B cell (primary cell): Measurements from ENCODE around the gene HSD17B12. TPM values are rescaled to one million over a fixed set of nuclear protein-coding genes. Genes with fewer than 3 reads are reported as not detected.

Experiments used
- ATAC-seq: fragments of 200-7000 bp; cut with Tn5 transposase; one replicate; pipeline ENCODE4 v1.10.0; 2021; ENCODE audit warnings: low read depth, mild to moderate bottlenecking, moderate number of reproducible peaks, moderate library complexity
- CTCF ChIA-PET: fragments of 350-600 bp; sonication (Branson Sonifier 250); formaldehyde crosslinking; loops from one replicate; lab custom pipeline; 2021; ENCODE audit warnings: antibody characterized with exemption, inconsistent platforms; lab: Charles Lee
- POLR2A ChIA-PET: fragments of 350-600 bp; sonication (Branson Sonifier 250); formaldehyde crosslinking; loops from one replicate; lab custom pipeline; 2021; ENCODE audit warnings: antibody characterized with exemption; lab: Charles Lee
- DNase-seq: peaks from one replicate; pipeline ENCODE4 v3.0.0; 2013
- H2AFZ ChIP-seq: 2 replicates; pipeline ENCODE4 v1.6.1; 2012; ENCODE audit warnings: mild to moderate bottlenecking, low read depth, low read length; ENCODE audit not compliant: insufficient read depth, poor library complexity, severe bottlenecking
- H3K27ac ChIP-seq, 2 donors: 1 replicate in 1 of 2; 2 replicates in 1 of 2; pipeline ENCODE4 v1.5.1; 2012 to 2013; ENCODE audit warnings: low read length in 2 of 2, mild to moderate bottlenecking in 2 of 2, moderate library complexity in 1 of 2
- H3K27me3 ChIP-seq, 4 experiments: fragments of 200-600 bp in 1 of 4; sonication (generic) in 1 of 4; replicated peaks in 1 of 4; 1 replicate in 2 of 4; 2 replicates in 2 of 4; pipeline versions ENCODE4 v1.6.1 to v1.7.0; 2013 to 2016; ENCODE audit warnings: low read length in 3 of 4, mild to moderate bottlenecking in 2 of 4, mixed read lengths in 1 of 4, moderate library complexity in 1 of 4; ENCODE audit not compliant: insufficient read depth in 4 of 4, control insufficient read depth in 3 of 4; ENCODE audit errors: control extremely low read depth in 1 of 4
- H3K36me3 ChIP-seq, 2 experiments: replicated peaks in 1 of 2; 1 replicate in 1 of 2; 2 replicates in 1 of 2; pipeline versions ENCODE4 v1.6.1 to v1.7.1; 2013; ENCODE audit warnings: low read length in 1 of 2; ENCODE audit not compliant: insufficient read depth in 2 of 2, control insufficient read depth in 1 of 2; ENCODE audit errors: control extremely low read depth in 1 of 2, extremely low read depth in 1 of 2
- H3K4me1 ChIP-seq, 2 donors: fragments of 200-600 bp in 1 of 2; sonication (generic) in 1 of 2; 1 replicate in 1 of 2; 2 replicates in 1 of 2; pipeline versions ENCODE4 v1.5.1 to v1.6.1; 2013 to 2017; ENCODE audit warnings: low read length in 2 of 2; ENCODE audit not compliant: control insufficient read depth in 2 of 2, insufficient read depth in 2 of 2
- H3K4me2 ChIP-seq: replicated peaks from 2 replicates; pipeline ENCODE3; 2012; ENCODE audit warnings: mild to moderate bottlenecking, low read depth, low read length; ENCODE audit not compliant: poor library complexity, severe bottlenecking
- H3K4me3 ChIP-seq, 5 experiments: fragments of 200-600 bp in 1 of 5; sonication (generic) in 1 of 5; 1 replicate in 3 of 5; 2 replicates in 2 of 5; pipeline versions ENCODE4 v1.5.1 to v1.7.0; 2011 to 2016; ENCODE audit warnings: low read length in 4 of 5, mild to moderate bottlenecking in 4 of 5, low read depth in 2 of 5, control low read depth in 1 of 5, moderate library complexity in 1 of 5; ENCODE audit not compliant: insufficient read depth in 1 of 5; ENCODE audit errors: control extremely low read depth in 1 of 5, extremely low read depth in 1 of 5
- H3K79me2 ChIP-seq: fragments of 200-600 bp; sonication (generic); one replicate; pipeline ENCODE4 v1.6.0; 2016; ENCODE audit warnings: low read length; ENCODE audit not compliant: control insufficient read depth, insufficient read depth
- H3K9ac ChIP-seq: fragments of 200-600 bp; sonication (generic); 2 replicates; pipeline ENCODE4 v1.6.1; 2017; ENCODE audit warnings: mild to moderate bottlenecking, low read length, moderate library complexity
- H3K9me3 ChIP-seq, 3 donors: one replicate each; pipeline versions ENCODE4 v1.6.1 to v1.7.1; 2013; ENCODE audit warnings: low read length in 2 of 3; ENCODE audit not compliant: control insufficient read depth in 2 of 3, insufficient read depth in 1 of 3; ENCODE audit errors: control extremely low read depth in 1 of 3
- H4K20me1 ChIP-seq: 2 replicates; pipeline ENCODE4 v1.6.0; 2012; ENCODE audit warnings: mild to moderate bottlenecking, low read length; ENCODE audit not compliant: insufficient read depth, control insufficient read depth, poor library complexity, severe bottlenecking
- H3K27ac Mint-ChIP-seq: one replicate; pipeline ENCODE4 v1.8.0; 2021; ENCODE audit warnings: mixed read lengths
- H3K27me3 Mint-ChIP-seq: one replicate; pipeline ENCODE4 v1.8.0; 2021; ENCODE audit warnings: mixed read lengths
- H3K4me1 Mint-ChIP-seq: one replicate; pipeline ENCODE4 v1.8.0; 2021; ENCODE audit warnings: mixed read lengths
- H3K4me3 Mint-ChIP-seq: one replicate; pipeline ENCODE4 v1.8.0; 2021; ENCODE audit warnings: mixed read lengths
- H3K9me3 Mint-ChIP-seq: one replicate; pipeline ENCODE4 v1.8.0; 2022; ENCODE audit warnings: mixed read lengths; ENCODE audit not compliant: insufficient read depth
- EZH2 ChIP-seq: IDR thresholded peaks from 2 replicates; pipeline ENCODE4 v1.6.1; 2012; ENCODE audit warnings: borderline replicate concordance, low read depth, mild to moderate bottlenecking, moderate library complexity, low read length; ENCODE audit not compliant: insufficient read depth, poor library complexity, severe bottlenecking
- WGBS: methylation state at CpG from one replicate; pipeline ENCODE4 v1.1.5; 2013; ENCODE audit warnings: missing lambda C conversion rate; ENCODE audit not compliant: insufficient coverage; 5-methylcytosine and 5-hydroxymethylcytosine counted together
- intact Hi-C: fragments of 100-400 bp; cut with micrococcal nuclease; formaldehyde crosslinking; loops from one replicate; pipeline ENCODE4 v1.10.0; 2022
- polyA plus RNA-seq: library from polyadenylated mRNA; depleted of rRNA; stranded (reverse); fragments of >200 nt; gene quantifications from 2 replicates; pipeline ENCODE4 v1.2.3, GENCODE V29; 2012
- total RNA-seq, 2 donors: library from RNA; stranded (reverse); fragments of 120-200 nt in 1 of 2; gene quantifications; 1 replicate in 1 of 2; 2 replicates in 1 of 2; pipeline versions ENCODE4 v1.2.3 to v1.2.4, GENCODE V29; 2013 to 2022
- TF ChIP-seq, protein P1 (sequence below): fragments of 200-600 bp; IDR thresholded peaks from one replicate; pipeline ENCODE4 v1.8.0; 2022; ENCODE audit warnings: antibody characterized with exemption, mild to moderate bottlenecking

The HSD17B12 gene
- total and polyA plus RNA-seq, 2 donors (not counting 1 experiment from before 2014, with no cell fraction given) = 13.1 to 34.6 TPM

DNA sequence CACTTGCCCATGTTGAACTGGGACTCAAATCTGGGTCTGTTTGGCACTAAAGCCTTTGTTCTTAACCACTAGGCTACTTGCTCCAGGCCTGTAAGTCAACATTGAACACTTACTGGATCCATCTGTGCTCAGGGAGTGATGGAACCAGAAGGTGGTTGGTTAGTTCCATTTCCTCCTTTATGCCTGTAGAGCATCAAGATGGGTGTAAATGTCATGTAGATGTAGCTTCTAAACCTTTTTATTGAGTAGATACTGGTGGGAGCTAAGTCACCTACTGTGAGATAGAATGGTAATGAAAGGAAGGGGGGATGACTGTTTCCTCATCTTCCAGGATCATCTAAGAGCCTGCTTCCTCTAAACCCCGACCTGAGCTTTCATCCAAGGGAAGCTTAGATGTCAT, 161.5 kb downstream of the HSD17B12 start:
- H4K20me1 ChIP-seq = no peaks in the 10 kb centered on the region
- no peak for TF ChIP-seq EZH2
- TF ChIP-seq, protein P1, sequence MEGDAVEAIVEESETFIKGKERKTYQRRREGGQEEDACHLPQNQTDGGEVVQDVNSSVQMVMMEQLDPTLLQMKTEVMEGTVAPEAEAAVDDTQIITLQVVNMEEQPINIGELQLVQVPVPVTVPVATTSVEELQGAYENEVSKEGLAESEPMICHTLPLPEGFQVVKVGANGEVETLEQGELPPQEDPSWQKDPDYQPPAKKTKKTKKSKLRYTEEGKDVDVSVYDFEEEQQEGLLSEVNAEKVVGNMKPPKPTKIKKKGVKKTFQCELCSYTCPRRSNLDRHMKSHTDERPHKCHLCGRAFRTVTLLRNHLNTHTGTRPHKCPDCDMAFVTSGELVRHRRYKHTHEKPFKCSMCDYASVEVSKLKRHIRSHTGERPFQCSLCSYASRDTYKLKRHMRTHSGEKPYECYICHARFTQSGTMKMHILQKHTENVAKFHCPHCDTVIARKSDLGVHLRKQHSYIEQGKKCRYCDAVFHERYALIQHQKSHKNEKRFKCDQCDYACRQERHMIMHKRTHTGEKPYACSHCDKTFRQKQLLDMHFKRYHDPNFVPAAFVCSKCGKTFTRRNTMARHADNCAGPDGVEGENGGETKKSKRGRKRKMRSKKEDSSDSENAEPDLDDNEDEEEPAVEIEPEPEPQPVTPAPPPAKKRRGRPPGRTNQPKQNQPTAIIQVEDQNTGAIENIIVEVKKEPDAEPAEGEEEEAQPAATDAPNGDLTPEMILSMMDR = no peak
- no peaks in the 10 kb centered on the region for H3K9me3 ChIP-seq
- WGBS = no CpG with 5 or more reads among the region's 1 CpG
- no peak overlapping the region for H2AFZ ChIP-seq
- intact Hi-C loops = no loop called here
- ChIA-PET CTCF (interaction anchor here (3.4 kb wide), 1 partner anchor 10 kb away, joined by 16 read pairs; no protein-coding TSS in a partner anchor), POLR2A (no interaction called here)
- no peak for DNase-seq
- H3K27me3 Mint-ChIP-seq = no peaks in the 10 kb centered on the region
- H3K4me1 ChIP-seq = no peaks in the 10 kb centered on the region
- ATAC-seq = no peak
- no peaks in the 10 kb centered on the region for H3K79me2 ChIP-seq
- H3K27ac Mint-ChIP-seq = no peak overlapping the region
- no peaks in the 10 kb centered on the region for H3K27me3 ChIP-seq
- no peak overlapping the region for H3K4me2 ChIP-seq
- no peak overlapping the region for H3K4me3 ChIP-seq
- no peak overlapping the region for H3K4me3 Mint-ChIP-seq
- H3K36me3 ChIP-seq = peaks cover 8 to 10% of the 10 kb centered on the region in 2 experiments
- H3K9me3 Mint-ChIP-seq = no peaks in the 10 kb centered on the region
- H3K4me1 Mint-ChIP-seq = no peaks in the 10 kb centered on the region
- H3K9ac ChIP-seq = no peak overlapping the region
- no peak overlapping the region for H3K27ac ChIP-seq

DNA sequence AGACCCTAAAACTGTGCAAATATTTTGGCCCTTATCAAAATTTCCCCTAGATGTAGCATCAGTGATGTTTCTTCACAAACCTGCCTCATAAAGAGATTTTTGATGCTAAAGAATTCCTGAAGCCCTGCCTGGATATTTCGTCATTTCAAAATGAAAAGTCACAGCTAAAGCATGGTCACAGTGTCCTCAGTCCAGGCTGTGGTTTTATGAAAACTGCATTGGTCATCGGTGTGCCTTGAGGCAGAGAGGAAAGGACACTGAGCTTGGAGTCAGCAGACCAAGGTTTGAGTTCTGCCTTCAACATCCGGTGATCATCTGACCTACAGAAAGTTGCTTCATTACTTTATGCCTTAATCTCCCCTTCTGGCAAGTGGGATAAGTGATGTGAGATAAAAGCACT, 165.3 kb downstream of the HSD17B12 start:
- intact Hi-C loops = no loop called here

More for the DNA sequence above, 165.3 kb downstream of the HSD17B12 start:
- ATAC-seq = no peak
- no peaks in the 10 kb centered on the region for H3K27me3 ChIP-seq
- ChIA-PET CTCF (no interaction called here), POLR2A (no interaction called here)
- no peak overlapping the region for H3K4me3 Mint-ChIP-seq
- H3K27ac ChIP-seq = no peak overlapping the region
- H3K79me2 ChIP-seq = no peaks in the 10 kb centered on the region
- H3K9me3 Mint-ChIP-seq = no peaks in the 10 kb centered on the region
- H3K9ac ChIP-seq = no peak overlapping the region
- H3K36me3 ChIP-seq = peaks cover 0 to 7% of the 10 kb centered on the region in 2 experiments
- WGBS = 100% methylated on average over 2 of the region's 3 CpGs
- no peaks in the 10 kb centered on the region for H3K4me1 Mint-ChIP-seq
- H3K4me2 ChIP-seq = no peak overlapping the region
- H3K27ac Mint-ChIP-seq = no peak overlapping the region
- no peak overlapping the region for H3K4me3 ChIP-seq
- no peaks in the 10 kb centered on the region for H3K9me3 ChIP-seq
- no peaks in the 10 kb centered on the region for H3K4me1 ChIP-seq
- H4K20me1 ChIP-seq = no peaks in the 10 kb centered on the region
- no peak for TF ChIP-seq EZH2
- TF ChIP-seq, protein P1 = no peak
- no peak overlapping the region for H2AFZ ChIP-seq
- no peak for DNase-seq
- H3K27me3 Mint-ChIP-seq = no peaks in the 10 kb centered on the region
